OCI-LY3 (cell line): ENCODE measurements around the gene PRKCE.

Source experiments
- H2AFZ ChIP-seq: fragments of 200-600, 300-600 bp; shearing (Covaris generic); 2 replicates; pipeline ENCODE4 v1.6.0; 2014; ENCODE audit warnings: antibody characterized with exemption, low read depth, low read length
- H3K27ac ChIP-seq: fragments of 200-600, 300-600 bp; sonication (generic); 2 replicates; pipeline ENCODE4 v1.5.1; 2014; ENCODE audit warnings: mild to moderate bottlenecking, low read length, moderate library complexity, mixed read lengths
- H3K27me3 ChIP-seq: fragments of 200-600, 300-600 bp; sonication (generic); 2 replicates; pipeline ENCODE4 v1.6.1; 2014; ENCODE audit warnings: low read depth, low read length, mixed read lengths
- H3K36me3 ChIP-seq: fragments of 200-600, 300-600 bp; sonication (generic); replicated peaks from 2 replicates; pipeline ENCODE3; 2014; ENCODE audit warnings: low read depth, low read length, mixed read lengths
- H3K4me1 ChIP-seq: fragments of 300-600, 200-600 bp; sonication (generic); 2 replicates; pipeline ENCODE4 v1.6.1; 2014; ENCODE audit warnings: low read length, mixed read lengths
- H3K4me2 ChIP-seq: fragments of 200-600, 300-600 bp; sonication (generic); 2 replicates; pipeline ENCODE4 v1.6.1; 2014; ENCODE audit warnings: low read length, mixed read lengths
- H3K4me3 ChIP-seq: fragments of 300-600, 200-600 bp; sonication (generic); 2 replicates; pipeline ENCODE4 v1.5.1; 2014; ENCODE audit warnings: antibody characterized with exemption, mild to moderate bottlenecking, low read length, moderate library complexity
- H3K79me2 ChIP-seq: fragments of 300-600, 200-600 bp; shearing (Covaris generic); 2 replicates; pipeline ENCODE4 v1.6.1; 2014; ENCODE audit warnings: mild to moderate bottlenecking, low read length, mixed read lengths
- H3K9ac ChIP-seq: fragments of 300-600, 200-600 bp; shearing (Covaris generic); 2 replicates; pipeline ENCODE4 v1.6.0; 2014; ENCODE audit warnings: mild to moderate bottlenecking, low read length, moderate library complexity
- H3K9me3 ChIP-seq: fragments of 200-600, 300-600 bp; shearing (Covaris generic); 2 replicates; pipeline ENCODE4 v1.6.1; 2014; ENCODE audit warnings: low read length, mixed read lengths; ENCODE audit not compliant: insufficient read depth
- H4K20me1 ChIP-seq: fragments of 200-600, 300-600 bp; sonication (generic); 2 replicates; pipeline ENCODE4 v1.6.1; 2016; ENCODE audit warnings: low read length, mixed read lengths; ENCODE audit not compliant: insufficient read depth
- EZH2phosphoT487 ChIP-seq: fragments of 200-600 bp; shearing (Covaris generic); IDR thresholded peaks from 2 replicates; pipeline ENCODE4 v1.6.1; 2018; ENCODE audit warnings: antibody characterized with exemption, mixed run types, low read depth
- TF ChIP-seq, protein P1 (sequence below): fragments of 200-600, 300-600 bp; sonication (generic); IDR thresholded peaks from 2 replicates; pipeline ENCODE4 v1.5.1; 2014; ENCODE audit warnings: antibody characterized with exemption, low read length, low read depth

PRKCE gene

DNA sequence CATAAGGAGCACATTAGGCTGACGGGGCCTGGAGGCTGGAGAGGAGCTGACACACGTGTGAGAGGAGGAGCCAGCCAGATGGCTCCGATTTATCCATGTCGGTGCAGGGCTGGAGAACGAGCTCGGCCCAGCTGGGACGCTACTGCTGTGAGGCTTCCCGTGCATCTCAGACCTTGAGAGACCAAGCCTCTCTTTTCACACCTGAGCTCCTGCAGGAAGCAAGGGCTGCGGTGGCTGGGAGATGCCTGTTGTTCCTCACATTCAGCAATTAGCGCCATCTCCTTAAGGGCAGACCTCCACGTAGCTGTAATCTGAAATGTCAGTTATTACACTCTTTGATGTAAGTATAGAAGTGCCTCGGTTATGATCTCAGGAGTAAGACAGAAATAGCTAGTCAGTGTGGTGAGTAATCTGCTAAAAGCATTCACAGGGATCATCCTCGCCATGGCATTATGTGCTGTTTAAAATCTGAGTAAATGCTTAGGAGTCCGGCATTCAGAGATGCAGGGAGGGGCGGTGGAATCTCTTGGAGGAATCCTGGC, 107.9 kb downstream of the PRKCE start:
- Histone ChIP-seq H3K27me3 (peaks cover 2% of the 10 kb centered on the region; the same call in 1 of the 2 replicates), H3K4me3 (no peak overlapping the region), H3K9ac (no peak overlapping the region), H3K79me2 (no peaks in the 10 kb centered on the region), H3K27ac (no peak overlapping the region), H3K36me3 (no peaks in the 10 kb centered on the region), H2AFZ (no peak overlapping the region), H3K9me3 (no peaks in the 10 kb centered on the region), H4K20me1 (no peaks in the 10 kb centered on the region), H3K4me1 (no peaks in the 10 kb centered on the region), H3K4me2 (no peak overlapping the region)
- TF ChIP-seq, protein P1, sequence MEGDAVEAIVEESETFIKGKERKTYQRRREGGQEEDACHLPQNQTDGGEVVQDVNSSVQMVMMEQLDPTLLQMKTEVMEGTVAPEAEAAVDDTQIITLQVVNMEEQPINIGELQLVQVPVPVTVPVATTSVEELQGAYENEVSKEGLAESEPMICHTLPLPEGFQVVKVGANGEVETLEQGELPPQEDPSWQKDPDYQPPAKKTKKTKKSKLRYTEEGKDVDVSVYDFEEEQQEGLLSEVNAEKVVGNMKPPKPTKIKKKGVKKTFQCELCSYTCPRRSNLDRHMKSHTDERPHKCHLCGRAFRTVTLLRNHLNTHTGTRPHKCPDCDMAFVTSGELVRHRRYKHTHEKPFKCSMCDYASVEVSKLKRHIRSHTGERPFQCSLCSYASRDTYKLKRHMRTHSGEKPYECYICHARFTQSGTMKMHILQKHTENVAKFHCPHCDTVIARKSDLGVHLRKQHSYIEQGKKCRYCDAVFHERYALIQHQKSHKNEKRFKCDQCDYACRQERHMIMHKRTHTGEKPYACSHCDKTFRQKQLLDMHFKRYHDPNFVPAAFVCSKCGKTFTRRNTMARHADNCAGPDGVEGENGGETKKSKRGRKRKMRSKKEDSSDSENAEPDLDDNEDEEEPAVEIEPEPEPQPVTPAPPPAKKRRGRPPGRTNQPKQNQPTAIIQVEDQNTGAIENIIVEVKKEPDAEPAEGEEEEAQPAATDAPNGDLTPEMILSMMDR, result no peak
- TF ChIP-seq EZH2phosphoT487, result no peak

DNA sequence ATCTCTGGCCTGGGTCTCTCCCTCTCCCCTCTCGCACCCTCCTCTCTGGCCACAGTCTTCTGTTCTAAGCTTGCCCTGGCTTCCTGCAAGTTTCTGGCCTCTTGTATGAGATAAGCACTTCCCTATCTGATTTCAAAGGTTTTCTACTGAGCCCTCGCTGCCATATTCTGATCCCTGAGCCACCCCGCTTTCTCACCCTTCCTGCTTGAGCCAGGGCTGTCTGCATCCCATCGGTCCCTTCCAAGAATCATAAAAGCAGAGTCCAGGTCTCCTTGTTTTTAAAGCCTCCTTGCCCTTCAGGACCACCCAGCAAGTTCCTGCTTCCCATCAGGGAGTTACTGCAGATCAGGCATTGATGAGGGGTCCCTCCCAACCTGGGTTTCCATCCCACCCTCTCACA, 110.2 kb downstream of the PRKCE start:
- no peak for TF ChIP-seq EZH2phosphoT487
- Histone ChIP-seq H3K4me3 (no peak overlapping the region), H3K9me3 (no peaks in the 10 kb centered on the region), H3K36me3 (no peaks in the 10 kb centered on the region), H3K4me1 (peaks cover 15% of the 10 kb centered on the region), H3K27ac (no peak overlapping the region), H3K27me3 (peaks cover 2% of the 10 kb centered on the region; the same call in 1 of the 2 replicates), H3K79me2 (no peaks in the 10 kb centered on the region), H3K4me2 (no peak overlapping the region), H3K9ac (no peak overlapping the region), H4K20me1 (no peaks in the 10 kb centered on the region), H2AFZ (no peak overlapping the region)

DNA sequence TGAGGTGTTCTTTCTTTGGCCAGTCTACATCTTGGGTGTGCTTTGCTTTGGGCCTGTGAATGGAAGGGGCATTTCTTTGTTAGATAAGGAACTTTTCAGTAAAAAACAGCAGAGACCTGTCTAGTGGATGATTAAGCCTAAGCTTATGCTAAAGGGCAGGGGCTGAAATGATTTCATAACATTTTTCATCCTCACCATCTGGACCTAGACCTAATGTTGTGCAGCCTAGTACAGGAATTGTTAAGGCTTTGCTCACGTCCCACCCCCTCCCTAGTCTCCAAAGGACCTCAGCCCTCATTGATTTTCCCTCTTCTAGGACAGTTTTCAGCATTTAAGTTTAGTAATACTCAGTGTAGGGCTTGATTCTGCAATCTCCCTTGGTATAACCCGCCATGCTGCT, 111.8 kb downstream of the PRKCE start:
- Histone ChIP-seq H3K4me1 (peaks cover 15% of the 10 kb centered on the region), H4K20me1 (no peaks in the 10 kb centered on the region), H3K36me3 (no peaks in the 10 kb centered on the region), H3K27me3 (peaks cover 8% of the 10 kb centered on the region; the same call in 1 of the 2 replicates), H3K4me3 (no peak overlapping the region), H3K9ac (no peak overlapping the region), H3K4me2 (no peak overlapping the region), H2AFZ (no peak overlapping the region), H3K79me2 (no peaks in the 10 kb centered on the region), H3K27ac (no peak overlapping the region), H3K9me3 (no peaks in the 10 kb centered on the region)
- no peak for TF ChIP-seq EZH2phosphoT487
- TF ChIP-seq, protein P1, result no peak

DNA sequence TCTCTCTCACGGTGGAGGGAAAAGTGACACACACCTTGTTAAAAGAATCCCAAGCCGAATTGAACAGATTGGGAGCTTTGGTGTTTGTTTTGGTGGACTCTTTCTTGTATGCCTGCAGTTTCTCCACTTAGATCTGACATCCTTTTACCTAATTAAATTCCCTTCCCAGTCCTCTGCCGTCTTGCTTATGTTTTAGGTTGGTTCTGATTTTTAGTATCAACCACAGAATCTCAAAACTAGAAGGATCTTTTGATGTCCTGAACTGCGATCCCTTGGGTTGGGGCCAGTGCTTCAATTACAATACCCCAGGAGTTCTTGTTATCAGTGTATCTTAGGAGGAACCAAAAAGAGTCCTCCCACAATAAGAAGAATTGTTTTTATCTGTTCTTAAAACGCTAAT, 112.3 kb downstream of the PRKCE start:
- H3K4me2 ChIP-seq, result no peak overlapping the region

More for the DNA sequence above, 112.3 kb downstream of the PRKCE start:
- no peaks in the 10 kb centered on the region for H3K79me2 ChIP-seq
- no peak for TF ChIP-seq EZH2phosphoT487
- TF ChIP-seq, protein P1, result no peak
- H3K36me3 ChIP-seq, result no peaks in the 10 kb centered on the region
- peaks cover 13% of the 10 kb centered on the region for H3K27me3 ChIP-seq
- peaks cover 15% of the 10 kb centered on the region for H3K4me1 ChIP-seq
- H3K9me3 ChIP-seq, result no peaks in the 10 kb centered on the region
- H4K20me1 ChIP-seq, result no peaks in the 10 kb centered on the region
- no peak overlapping the region for H3K27ac ChIP-seq
- no peak overlapping the region for H3K9ac ChIP-seq
- no peak overlapping the region for H2AFZ ChIP-seq
- no peak overlapping the region for H3K4me3 ChIP-seq
